Measurements from ENCODE around the gene VEZF1. TPM values are rescaled to one million over a fixed set of nuclear protein-coding genes. Genes with fewer than 3 reads are reported as not detected.

VEZF1 gene
- total RNA-seq, 2 donors from 2014 or later: 50.3 to 59.3 TPM

DNA sequence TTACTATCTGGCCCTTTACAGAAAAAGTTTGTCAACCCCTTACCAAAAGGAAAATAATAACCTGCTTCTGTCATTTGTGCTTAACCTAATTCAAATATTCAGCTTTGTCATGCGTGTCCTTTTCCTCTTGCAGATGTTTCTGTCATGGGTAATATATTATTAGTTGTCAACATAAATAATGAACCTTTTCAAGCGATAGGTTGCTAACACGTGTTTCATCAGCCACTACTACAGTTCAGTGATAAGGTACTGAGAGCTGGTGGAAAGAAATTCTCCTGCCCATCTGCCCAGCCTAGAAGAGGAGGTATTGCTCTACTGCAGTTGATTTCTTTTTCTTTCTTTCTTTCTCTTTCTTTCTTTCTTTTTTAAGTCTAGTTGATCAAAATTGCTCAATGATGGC, 31.0 kb upstream of the VEZF1 start:
- H3K27me3 ChIP-seq (ENCODE audit: control insufficient read depth, insufficient read depth, low read length, poor library complexity, severe bottlenecking): no peaks in the 10 kb centered on the region
- H3K9me3 ChIP-seq (ENCODE audit: control insufficient read depth, low read length): no peaks in the 10 kb centered on the region
- H3K4me3 ChIP-seq (ENCODE audit: low read length): no peak overlapping the region
- peaks cover 4% of the 10 kb centered on the region for H3K4me1 Mint-ChIP-seq
- no peaks in the 10 kb centered on the region for H3K27me3 Mint-ChIP-seq (ENCODE audit: insufficient read depth)
- TF ChIP-seq, protein P1, sequence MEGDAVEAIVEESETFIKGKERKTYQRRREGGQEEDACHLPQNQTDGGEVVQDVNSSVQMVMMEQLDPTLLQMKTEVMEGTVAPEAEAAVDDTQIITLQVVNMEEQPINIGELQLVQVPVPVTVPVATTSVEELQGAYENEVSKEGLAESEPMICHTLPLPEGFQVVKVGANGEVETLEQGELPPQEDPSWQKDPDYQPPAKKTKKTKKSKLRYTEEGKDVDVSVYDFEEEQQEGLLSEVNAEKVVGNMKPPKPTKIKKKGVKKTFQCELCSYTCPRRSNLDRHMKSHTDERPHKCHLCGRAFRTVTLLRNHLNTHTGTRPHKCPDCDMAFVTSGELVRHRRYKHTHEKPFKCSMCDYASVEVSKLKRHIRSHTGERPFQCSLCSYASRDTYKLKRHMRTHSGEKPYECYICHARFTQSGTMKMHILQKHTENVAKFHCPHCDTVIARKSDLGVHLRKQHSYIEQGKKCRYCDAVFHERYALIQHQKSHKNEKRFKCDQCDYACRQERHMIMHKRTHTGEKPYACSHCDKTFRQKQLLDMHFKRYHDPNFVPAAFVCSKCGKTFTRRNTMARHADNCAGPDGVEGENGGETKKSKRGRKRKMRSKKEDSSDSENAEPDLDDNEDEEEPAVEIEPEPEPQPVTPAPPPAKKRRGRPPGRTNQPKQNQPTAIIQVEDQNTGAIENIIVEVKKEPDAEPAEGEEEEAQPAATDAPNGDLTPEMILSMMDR (conservative IDR thresholded peaks at IDR 0.05): no peak
- no peaks in the 10 kb centered on the region for H3K9me3 Mint-ChIP-seq
- H3K4me1 ChIP-seq (ENCODE audit: control insufficient read depth, insufficient read depth, low read length): no peaks in the 10 kb centered on the region
- WGBS, 2 experiments (ENCODE audit: insufficient coverage in 1 of 2, insufficient read length in 1 of 2): 85 to 93% methylated on average over 2 to 3 of the region's 3 CpGs
- H3K36me3 ChIP-seq (ENCODE audit: control insufficient read depth, insufficient read depth, low read length): no peaks in the 10 kb centered on the region
- no peak for DNase-seq
- H3K4me3 Mint-ChIP-seq: no peak overlapping the region
- H3K36me3 Mint-ChIP-seq (ENCODE audit: low read depth): no peaks in the 10 kb centered on the region
- H3K9ac ChIP-seq (ENCODE audit: extremely low read depth, low read length, poor library complexity, severe bottlenecking): no peak overlapping the region
- no peak overlapping the region for H3K27ac ChIP-seq (ENCODE audit: low read depth, low read length)
- no peak overlapping the region for H3K27ac Mint-ChIP-seq

DNA sequence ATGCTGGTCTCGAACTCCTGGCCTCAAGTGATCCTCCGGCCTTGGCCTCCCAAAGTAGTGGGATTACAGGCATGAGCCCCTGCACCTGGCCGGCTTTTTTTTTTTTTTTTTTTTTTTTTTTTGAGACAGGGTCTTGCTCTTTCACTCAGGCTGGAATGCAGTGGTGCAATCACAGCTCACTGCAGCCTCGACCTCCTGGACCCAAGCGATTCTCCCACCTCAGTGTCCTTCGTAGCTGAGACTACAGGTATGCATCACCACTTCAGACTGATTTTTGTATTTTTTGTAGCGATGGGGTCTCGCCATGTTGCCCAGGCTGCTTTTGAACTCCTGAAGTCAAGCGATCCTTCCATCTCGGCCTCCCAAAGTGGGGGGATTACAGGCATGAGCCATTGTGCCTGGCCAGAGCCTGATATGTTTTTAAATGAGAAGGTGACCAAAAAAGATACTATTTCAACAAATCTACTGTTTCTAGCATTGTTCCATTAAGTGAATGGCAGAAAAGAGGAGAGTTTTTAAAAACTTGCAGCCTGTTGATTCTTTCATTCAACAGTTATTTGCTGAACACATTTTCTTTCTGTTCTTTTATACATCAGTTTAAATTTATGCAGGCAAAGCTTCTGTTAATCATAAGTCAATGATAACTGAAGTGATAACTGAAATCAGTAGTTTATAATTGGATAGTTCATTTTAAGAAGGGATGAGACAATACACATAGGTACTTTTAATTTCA, 22.2 kb upstream of the VEZF1 start:
- no peaks in the 10 kb centered on the region for H3K4me1 ChIP-seq (ENCODE audit: control insufficient read depth, insufficient read depth, low read length)
- no peaks in the 10 kb centered on the region for H3K9me3 ChIP-seq (ENCODE audit: control insufficient read depth, low read length)
- H3K9me3 Mint-ChIP-seq: no peaks in the 10 kb centered on the region
- no peak for DNase-seq
- no peak overlapping the region for H3K9ac ChIP-seq (ENCODE audit: extremely low read depth, low read length, poor library complexity, severe bottlenecking)
- H3K36me3 Mint-ChIP-seq (ENCODE audit: low read depth): peaks cover 21% of the 10 kb centered on the region
- H3K4me3 Mint-ChIP-seq: no peak overlapping the region
- no peaks in the 10 kb centered on the region for H3K27me3 Mint-ChIP-seq (ENCODE audit: insufficient read depth)
- WGBS, 2 experiments (ENCODE audit: insufficient coverage in 1 of 2, insufficient read length in 1 of 2): 95 to 96% methylated on average over 5 to 10 of the region's 10 CpGs
- peaks cover 8% of the 10 kb centered on the region for H3K36me3 ChIP-seq (ENCODE audit: control insufficient read depth, insufficient read depth, low read length)
- no peak overlapping the region for H3K27ac ChIP-seq (ENCODE audit: low read depth, low read length)
- H3K4me1 Mint-ChIP-seq: peaks cover 16% of the 10 kb centered on the region
- no peaks in the 10 kb centered on the region for H3K27me3 ChIP-seq (ENCODE audit: control insufficient read depth, insufficient read depth, low read length, poor library complexity, severe bottlenecking)
- TF ChIP-seq, protein P1 (conservative IDR thresholded peaks at IDR 0.05): no peak
- no peak overlapping the region for H3K4me3 ChIP-seq (ENCODE audit: low read length)
- no peak overlapping the region for H3K27ac Mint-ChIP-seq

DNA sequence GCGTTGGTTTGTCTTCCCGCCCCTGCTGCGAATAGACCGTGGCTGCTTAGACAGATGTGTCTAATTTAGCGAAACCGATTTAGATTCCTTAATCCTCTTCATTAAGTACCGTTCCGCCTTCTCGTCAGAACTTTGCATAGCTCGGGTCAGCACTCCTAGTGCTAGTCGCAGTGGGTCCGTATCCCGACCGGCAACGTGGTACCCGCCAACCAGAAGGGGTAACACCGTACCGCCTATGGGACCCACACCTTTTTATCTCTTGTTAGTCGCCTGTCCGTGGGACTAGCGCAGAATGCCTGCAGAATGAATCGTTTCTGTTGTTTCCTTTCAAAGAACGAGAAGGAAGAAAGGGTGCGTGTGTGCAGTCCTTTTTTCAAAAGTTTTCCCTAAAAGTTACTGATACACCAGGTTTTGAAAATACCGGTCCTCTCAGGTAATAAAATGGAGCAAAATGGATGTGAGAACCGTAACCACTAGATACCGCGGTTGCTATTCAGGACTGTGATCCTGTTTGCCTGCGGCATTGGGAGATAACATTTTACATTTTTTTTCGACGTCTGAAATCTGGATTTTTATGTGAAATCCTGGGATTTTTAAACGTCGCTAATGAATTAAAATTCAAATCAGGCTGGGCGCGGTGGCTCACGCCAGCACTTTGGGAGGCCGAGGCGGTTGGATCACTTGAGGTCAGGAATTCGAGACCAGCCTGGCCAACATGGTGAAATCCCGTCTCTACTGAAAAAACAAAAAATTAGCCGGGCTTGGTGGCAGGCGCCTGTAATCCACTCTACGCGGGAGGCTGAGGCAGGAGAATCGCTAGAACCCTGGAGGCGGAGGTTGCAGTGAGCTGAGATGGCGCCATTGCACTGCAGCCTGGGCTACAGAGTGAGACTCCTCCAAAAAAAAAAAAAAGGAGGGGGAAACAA, 20.0 kb upstream of the VEZF1 start:
- WGBS, 2 experiments (ENCODE audit: insufficient coverage in 1 of 2, insufficient read length in 1 of 2): 39 to 53% methylated on average over 33 to 47 of the region's 47 CpGs
- peaks cover 40% of the 10 kb centered on the region for H3K36me3 Mint-ChIP-seq (ENCODE audit: low read depth)

More for the DNA sequence above, 20.0 kb upstream of the VEZF1 start:
- H3K27me3 ChIP-seq (ENCODE audit: control insufficient read depth, insufficient read depth, low read length, poor library complexity, severe bottlenecking): no peaks in the 10 kb centered on the region
- Mint-ChIP-seq H3K27me3 (ENCODE audit: insufficient read depth) (no peaks in the 10 kb centered on the region), H3K4me1 (peaks cover 34% of the 10 kb centered on the region), H3K9me3 (no peaks in the 10 kb centered on the region), H3K27ac (peak overlapping the region; percentile 100), H3K4me3 (peak overlapping the region; percentile 100)
- peak overlapping the region; percentile 96 for H3K4me3 ChIP-seq (ENCODE audit: low read length)
- peaks cover 30% of the 10 kb centered on the region for H3K36me3 ChIP-seq (ENCODE audit: control insufficient read depth, insufficient read depth, low read length)
- H3K27ac ChIP-seq (ENCODE audit: low read depth, low read length): peak overlapping the region; percentile 95
- no peaks in the 10 kb centered on the region for H3K9me3 ChIP-seq (ENCODE audit: control insufficient read depth, low read length)
- TF ChIP-seq, protein P1 (conservative IDR thresholded peaks at IDR 0.05): peak; percentile 30
- H3K4me1 ChIP-seq (ENCODE audit: control insufficient read depth, insufficient read depth, low read length): peaks cover 13% of the 10 kb centered on the region
- DNase-seq: peak; percentile 61
- H3K9ac ChIP-seq (ENCODE audit: extremely low read depth, low read length, poor library complexity, severe bottlenecking): peak overlapping the region; percentile 12

All from endodermal cell (in vitro differentiated cells).